ENCODE results near the gene ADAM12.

Gene ADAM12

GRCh38 chr10:126117196-126117595 lies 271.1 kb downstream of the ADAM12 start:
- no peaks in the 10 kb centered on the region for H3K79me2 ChIP-seq (ENCODE audit: control insufficient read depth, insufficient read depth, low read length, unreplicated experiment)
- no peak overlapping the region for H3K4me3 ChIP-seq (ENCODE audit: low read depth, low read length)
- H3K4me1 ChIP-seq (ENCODE audit: control insufficient read depth, insufficient read depth, low read length, unreplicated experiment): peaks cover 8% of the 10 kb centered on the region
- peaks cover 16% of the 10 kb centered on the region; the same call in 1 of the 2 replicates for H3K36me3 ChIP-seq (ENCODE audit: insufficient read depth, low read length)
- no peaks in the 10 kb centered on the region for H3K27me3 ChIP-seq (ENCODE audit: insufficient read depth, low read length)
- H2AFZ ChIP-seq (ENCODE audit: low read length, unreplicated experiment): no peak overlapping the region
- H3K27ac ChIP-seq (ENCODE audit: low read depth, low read length): no peak overlapping the region

- H3K4me3 ChIP-seq (ENCODE audit: low read depth, low read length): no peak overlapping the region
- peaks cover 19% of the 10 kb centered on the region; the same call in 1 of the 2 replicates for H3K36me3 ChIP-seq (ENCODE audit: insufficient read depth, low read length)
- H3K27me3 ChIP-seq (ENCODE audit: insufficient read depth, low read length): no peaks in the 10 kb centered on the region
- H3K27ac ChIP-seq (ENCODE audit: low read depth, low read length): no peak overlapping the region
- H3K4me1 ChIP-seq (ENCODE audit: control insufficient read depth, insufficient read depth, low read length, unreplicated experiment): peaks cover 12% of the 10 kb centered on the region
- no peaks in the 10 kb centered on the region for H3K79me2 ChIP-seq (ENCODE audit: control insufficient read depth, insufficient read depth, low read length, unreplicated experiment)
- H2AFZ ChIP-seq (ENCODE audit: low read length, unreplicated experiment): no peak overlapping the region
These were observed 272.4 kb downstream of the ADAM12 start for GRCh38 chr10:126115886-126116285.

GRCh38 chr10:126114884-126115555 lies 273.3 kb downstream of the ADAM12 start:
- H3K27ac ChIP-seq (ENCODE audit: low read depth, low read length): no peak overlapping the region
- no peaks in the 10 kb centered on the region for H3K27me3 ChIP-seq (ENCODE audit: insufficient read depth, low read length)
- H3K36me3 ChIP-seq (ENCODE audit: insufficient read depth, low read length): peaks cover 17% of the 10 kb centered on the region; the same call in 1 of the 2 replicates
- peaks cover 18% of the 10 kb centered on the region for H3K4me1 ChIP-seq (ENCODE audit: control insufficient read depth, insufficient read depth, low read length, unreplicated experiment)
- no peak overlapping the region for H2AFZ ChIP-seq (ENCODE audit: low read length, unreplicated experiment)
- H3K79me2 ChIP-seq (ENCODE audit: control insufficient read depth, insufficient read depth, low read length, unreplicated experiment): no peaks in the 10 kb centered on the region
- H3K4me3 ChIP-seq (ENCODE audit: low read depth, low read length): no peak overlapping the region

- Histone ChIP-seq H3K79me2 (ENCODE audit: control insufficient read depth, insufficient read depth, low read length, unreplicated experiment) (no peaks in the 10 kb centered on the region), H2AFZ (ENCODE audit: low read length, unreplicated experiment) (no peak overlapping the region), H3K4me1 (ENCODE audit: control insufficient read depth, insufficient read depth, low read length, unreplicated experiment) (peaks cover 14% of the 10 kb centered on the region), H3K27ac (ENCODE audit: low read depth, low read length) (no peak overlapping the region), H3K4me3 (ENCODE audit: low read depth, low read length) (no peak overlapping the region), H3K27me3 (ENCODE audit: insufficient read depth, low read length) (no peaks in the 10 kb centered on the region), H3K36me3 (ENCODE audit: insufficient read depth, low read length) (peaks cover 12% of the 10 kb centered on the region)
These were observed 276.8 kb downstream of the ADAM12 start for GRCh38 chr10:126111516-126111915.

- H3K36me3 ChIP-seq (ENCODE audit: insufficient read depth, low read length): peaks cover 12% of the 10 kb centered on the region
- H3K27me3 ChIP-seq (ENCODE audit: insufficient read depth, low read length): no peaks in the 10 kb centered on the region
- H3K79me2 ChIP-seq (ENCODE audit: control insufficient read depth, insufficient read depth, low read length, unreplicated experiment): no peaks in the 10 kb centered on the region
- peak overlapping the region; percentile 20; the same call in 1 of the 2 replicates for H3K27ac ChIP-seq (ENCODE audit: low read depth, low read length)
- peak overlapping the region; percentile 38; the same call in 1 of the 2 replicates for H3K4me3 ChIP-seq (ENCODE audit: low read depth, low read length)
- H2AFZ ChIP-seq (ENCODE audit: low read length, unreplicated experiment): no peak overlapping the region
- peaks cover 14% of the 10 kb centered on the region for H3K4me1 ChIP-seq (ENCODE audit: control insufficient read depth, insufficient read depth, low read length, unreplicated experiment)
These were observed 277.6 kb downstream of the ADAM12 start for GRCh38 chr10:126110489-126111180.

- Histone ChIP-seq H3K4me1 (ENCODE audit: control insufficient read depth, insufficient read depth, low read length, unreplicated experiment) (peaks cover 14% of the 10 kb centered on the region), H3K79me2 (ENCODE audit: control insufficient read depth, insufficient read depth, low read length, unreplicated experiment) (no peaks in the 10 kb centered on the region), H3K4me3 (ENCODE audit: low read depth, low read length) (peak overlapping the region; percentile 38; the same call in 1 of the 2 replicates), H3K27me3 (ENCODE audit: insufficient read depth, low read length) (no peaks in the 10 kb centered on the region), H3K27ac (ENCODE audit: low read depth, low read length) (no peak overlapping the region), H3K36me3 (ENCODE audit: insufficient read depth, low read length) (peaks cover 12% of the 10 kb centered on the region), H2AFZ (ENCODE audit: low read length, unreplicated experiment) (no peak overlapping the region)
These were observed 278.4 kb downstream of the ADAM12 start for GRCh38 chr10:126109893-126110292.

GRCh38 chr10:126108693-126109092 lies 279.6 kb downstream of the ADAM12 start:
- H3K4me1 ChIP-seq (ENCODE audit: control insufficient read depth, insufficient read depth, low read length, unreplicated experiment): peaks cover 14% of the 10 kb centered on the region
- no peak overlapping the region for H3K27ac ChIP-seq (ENCODE audit: low read depth, low read length)
- no peak overlapping the region for H3K4me3 ChIP-seq (ENCODE audit: low read depth, low read length)
- H3K79me2 ChIP-seq (ENCODE audit: control insufficient read depth, insufficient read depth, low read length, unreplicated experiment): no peaks in the 10 kb centered on the region
- no peaks in the 10 kb centered on the region for H3K27me3 ChIP-seq (ENCODE audit: insufficient read depth, low read length)
- no peak overlapping the region for H2AFZ ChIP-seq (ENCODE audit: low read length, unreplicated experiment)
- peaks cover 12% of the 10 kb centered on the region for H3K36me3 ChIP-seq (ENCODE audit: insufficient read depth, low read length)

GRCh38 chr10:126104767-126105166 lies 283.5 kb downstream of the ADAM12 start:
- Histone ChIP-seq H3K27me3 (ENCODE audit: insufficient read depth, low read length) (no peaks in the 10 kb centered on the region), H3K4me1 (ENCODE audit: control insufficient read depth, insufficient read depth, low read length, unreplicated experiment) (no peaks in the 10 kb centered on the region), H3K36me3 (ENCODE audit: insufficient read depth, low read length) (peaks cover 5% of the 10 kb centered on the region), H2AFZ (ENCODE audit: low read length, unreplicated experiment) (no peak overlapping the region), H3K27ac (ENCODE audit: low read depth, low read length) (no peak overlapping the region), H3K79me2 (ENCODE audit: control insufficient read depth, insufficient read depth, low read length, unreplicated experiment) (no peaks in the 10 kb centered on the region), H3K4me3 (ENCODE audit: low read depth, low read length) (no peak overlapping the region)

- no peak overlapping the region for H3K4me3 ChIP-seq (ENCODE audit: low read depth, low read length)
- no peaks in the 10 kb centered on the region for H3K79me2 ChIP-seq (ENCODE audit: control insufficient read depth, insufficient read depth, low read length, unreplicated experiment)
- no peak overlapping the region for H3K27ac ChIP-seq (ENCODE audit: low read depth, low read length)
- H3K36me3 ChIP-seq (ENCODE audit: insufficient read depth, low read length): no peaks in the 10 kb centered on the region; the same call in 1 of the 2 replicates
- H2AFZ ChIP-seq (ENCODE audit: low read length, unreplicated experiment): no peak overlapping the region
- no peaks in the 10 kb centered on the region for H3K27me3 ChIP-seq (ENCODE audit: insufficient read depth, low read length)
- no peaks in the 10 kb centered on the region for H3K4me1 ChIP-seq (ENCODE audit: control insufficient read depth, insufficient read depth, low read length, unreplicated experiment)
These were observed 285.6 kb downstream of the ADAM12 start for GRCh38 chr10:126102636-126103035.

- Histone ChIP-seq H3K27me3 (ENCODE audit: insufficient read depth, low read length) (no peaks in the 10 kb centered on the region), H3K79me2 (ENCODE audit: control insufficient read depth, insufficient read depth, low read length, unreplicated experiment) (no peaks in the 10 kb centered on the region), H3K36me3 (ENCODE audit: insufficient read depth, low read length) (no peaks in the 10 kb centered on the region; the same call in 1 of the 2 replicates), H3K27ac (ENCODE audit: low read depth, low read length) (no peak overlapping the region), H2AFZ (ENCODE audit: low read length, unreplicated experiment) (no peak overlapping the region), H3K4me1 (ENCODE audit: control insufficient read depth, insufficient read depth, low read length, unreplicated experiment) (no peaks in the 10 kb centered on the region), H3K4me3 (ENCODE audit: low read depth, low read length) (no peak overlapping the region)
These were observed 286.5 kb downstream of the ADAM12 start for GRCh38 chr10:126101736-126102135.

- Histone ChIP-seq H3K27ac (ENCODE audit: low read depth, low read length) (no peak overlapping the region), H2AFZ (ENCODE audit: low read length, unreplicated experiment) (no peak overlapping the region), H3K27me3 (ENCODE audit: insufficient read depth, low read length) (no peaks in the 10 kb centered on the region), H3K36me3 (ENCODE audit: insufficient read depth, low read length) (no peaks in the 10 kb centered on the region; the same call in 1 of the 2 replicates), H3K79me2 (ENCODE audit: control insufficient read depth, insufficient read depth, low read length, unreplicated experiment) (no peaks in the 10 kb centered on the region), H3K4me1 (ENCODE audit: control insufficient read depth, insufficient read depth, low read length, unreplicated experiment) (no peaks in the 10 kb centered on the region), H3K4me3 (ENCODE audit: low read depth, low read length) (no peak overlapping the region)
These were observed 287.0 kb downstream of the ADAM12 start for GRCh38 chr10:126101325-126101724.
